Measurements from ENCODE around the gene OOSP1.

DNA sequence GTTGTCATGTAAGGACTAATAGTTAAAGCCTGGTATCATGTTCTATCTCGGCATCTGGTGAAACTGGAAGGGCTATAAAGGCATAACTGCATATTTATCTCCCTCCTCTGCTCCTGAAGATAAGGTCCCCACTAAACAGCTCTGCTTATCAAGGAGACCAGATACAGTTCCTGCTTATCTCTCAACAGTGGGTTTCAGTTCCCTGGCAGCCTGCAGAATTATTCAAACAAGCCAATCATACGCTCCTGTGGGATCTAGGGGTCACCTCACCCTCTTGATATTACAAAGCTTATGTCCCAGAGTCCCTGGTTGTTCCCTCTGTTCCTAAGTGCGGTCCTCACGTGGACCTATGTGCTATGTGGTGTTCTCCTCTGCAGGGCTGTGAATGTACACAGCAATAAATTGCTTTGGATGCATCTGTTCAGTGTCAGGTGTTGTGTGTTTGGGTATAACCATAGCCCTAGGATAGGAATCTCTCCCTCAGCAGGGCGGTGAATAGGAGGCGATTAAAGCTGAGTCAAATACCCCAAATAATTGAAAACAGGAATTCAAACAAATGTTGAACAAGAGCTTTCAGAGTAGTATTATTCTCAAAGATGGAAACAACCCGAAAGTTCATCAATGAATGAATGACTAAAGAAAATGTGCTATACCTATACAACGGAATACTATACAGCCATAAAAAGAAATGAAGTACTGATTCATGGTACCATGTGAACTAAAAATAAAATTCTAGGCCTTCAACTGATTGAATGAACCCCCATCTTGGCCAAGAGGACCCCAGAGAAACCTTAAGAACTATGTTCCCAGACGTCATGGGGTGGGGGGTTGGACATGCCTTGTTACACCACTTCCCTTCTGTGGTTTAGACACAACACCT is 22.5 kb downstream of the OOSP1 start:
- TF ChIP-seq, protein P1, sequence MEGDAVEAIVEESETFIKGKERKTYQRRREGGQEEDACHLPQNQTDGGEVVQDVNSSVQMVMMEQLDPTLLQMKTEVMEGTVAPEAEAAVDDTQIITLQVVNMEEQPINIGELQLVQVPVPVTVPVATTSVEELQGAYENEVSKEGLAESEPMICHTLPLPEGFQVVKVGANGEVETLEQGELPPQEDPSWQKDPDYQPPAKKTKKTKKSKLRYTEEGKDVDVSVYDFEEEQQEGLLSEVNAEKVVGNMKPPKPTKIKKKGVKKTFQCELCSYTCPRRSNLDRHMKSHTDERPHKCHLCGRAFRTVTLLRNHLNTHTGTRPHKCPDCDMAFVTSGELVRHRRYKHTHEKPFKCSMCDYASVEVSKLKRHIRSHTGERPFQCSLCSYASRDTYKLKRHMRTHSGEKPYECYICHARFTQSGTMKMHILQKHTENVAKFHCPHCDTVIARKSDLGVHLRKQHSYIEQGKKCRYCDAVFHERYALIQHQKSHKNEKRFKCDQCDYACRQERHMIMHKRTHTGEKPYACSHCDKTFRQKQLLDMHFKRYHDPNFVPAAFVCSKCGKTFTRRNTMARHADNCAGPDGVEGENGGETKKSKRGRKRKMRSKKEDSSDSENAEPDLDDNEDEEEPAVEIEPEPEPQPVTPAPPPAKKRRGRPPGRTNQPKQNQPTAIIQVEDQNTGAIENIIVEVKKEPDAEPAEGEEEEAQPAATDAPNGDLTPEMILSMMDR (optimal IDR thresholded peaks at IDR 0.05 in 1 of 3, IDR thresholded peaks at IDR 0.05 in 1 of 3, conservative IDR thresholded peaks at IDR 0.05 in 1 of 3; ENCODE audit: extremely low read depth in 1 of 3, insufficient read depth in 2 of 3, low read length in 3 of 3): no peak
- TF ChIP-seq EZH2 (IDR thresholded peaks at IDR 0.05; ENCODE audit: low read length): no peak

Measured in keratinocyte (primary cell).